RWPE2 (cell line): ENCODE measurements around the gene INO80E.
A peak's percentile ranks its signal among the peaks of the same experiment; 100 is the strongest.

Source experiments
- ATAC-seq: fragments of 200-7000 bp; cut with Tn5 transposase; 3 replicates; pipeline ENCODE4 v1.9.1; 2021; ENCODE audit warnings: low read depth
- DNase-seq: peaks from one replicate; pipeline ENCODE4 v3.0.0-alpha.2; 2020; ENCODE audit warnings: low spot score
- H3K27ac ChIP-seq: fragments of 450-650 bp; 2 replicates; pipeline ENCODE4 v1.5.1; 2017; ENCODE audit warnings: mild to moderate bottlenecking; ENCODE audit not compliant: poor library complexity, severe bottlenecking
- H3K27me3 ChIP-seq: fragments of 250-450 bp; sonication (Bioruptor Pico); 2 replicates; pipeline ENCODE4 v1.5.1; 2021; ENCODE audit warnings: mild to moderate bottlenecking, moderate library complexity; ENCODE audit not compliant: insufficient read depth, poor library complexity, severe bottlenecking
- H3K36me3 ChIP-seq: fragments of 250-450 bp; sonication (Bioruptor Pico); 2 replicates; pipeline ENCODE4 v1.5.1; 2020; ENCODE audit warnings: low read depth, mild to moderate bottlenecking, moderate library complexity
- H3K4me1 ChIP-seq: fragments of 250-450 bp; sonication (Bioruptor Pico); 2 replicates; pipeline ENCODE4 v1.5.1; 2021; ENCODE audit warnings: mild to moderate bottlenecking, moderate library complexity; ENCODE audit not compliant: insufficient read depth, poor library complexity, severe bottlenecking
- H3K4me3 ChIP-seq: fragments of 250-450 bp; sonication (Bioruptor Pico); 2 replicates; pipeline ENCODE4 v1.5.1; 2021; ENCODE audit warnings: mild to moderate bottlenecking, moderate library complexity; ENCODE audit not compliant: severe bottlenecking
- H3K9me3 ChIP-seq: fragments of 250-450 bp; sonication (Bioruptor Pico); 2 replicates; pipeline ENCODE4 v1.5.1; 2021; ENCODE audit warnings: mild to moderate bottlenecking, moderate library complexity; ENCODE audit not compliant: severe bottlenecking
- TF ChIP-seq, protein P1 (sequence below): fragments of 450-650 bp; IDR thresholded peaks from one replicate; pipeline ENCODE4 v1.5.1; 2017; ENCODE audit warnings: mild to moderate bottlenecking, moderate library complexity; ENCODE audit not compliant: poor library complexity, severe bottlenecking

The INO80E gene

DNA sequence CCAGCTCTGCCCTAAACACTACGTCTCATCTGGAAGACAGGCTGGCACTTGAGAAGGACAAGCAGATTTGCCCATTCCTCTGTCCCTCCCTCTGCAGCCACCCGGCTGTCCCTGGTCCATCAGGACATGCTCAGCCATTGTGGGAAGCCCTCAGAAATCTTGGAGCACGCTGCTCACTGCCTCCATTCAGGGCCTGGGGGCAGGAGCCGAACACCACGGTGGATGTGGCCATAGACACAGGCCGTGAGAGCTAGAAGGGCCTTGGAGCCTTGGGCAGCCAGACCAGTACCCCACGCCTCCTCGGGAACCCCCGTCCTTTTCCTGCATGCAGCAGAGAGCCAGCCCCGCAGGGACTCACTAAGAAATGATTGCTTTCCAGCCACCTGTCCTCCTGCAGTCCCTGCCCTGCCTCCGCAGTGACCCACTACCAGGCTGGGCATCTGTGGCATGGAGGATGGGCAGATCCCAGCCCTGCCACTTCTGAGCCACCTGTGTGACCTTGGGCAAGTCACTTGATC lies 11.4 kb downstream of the INO80E start:
- H3K4me1 ChIP-seq: no peaks in the 10 kb centered on the region

DNA sequence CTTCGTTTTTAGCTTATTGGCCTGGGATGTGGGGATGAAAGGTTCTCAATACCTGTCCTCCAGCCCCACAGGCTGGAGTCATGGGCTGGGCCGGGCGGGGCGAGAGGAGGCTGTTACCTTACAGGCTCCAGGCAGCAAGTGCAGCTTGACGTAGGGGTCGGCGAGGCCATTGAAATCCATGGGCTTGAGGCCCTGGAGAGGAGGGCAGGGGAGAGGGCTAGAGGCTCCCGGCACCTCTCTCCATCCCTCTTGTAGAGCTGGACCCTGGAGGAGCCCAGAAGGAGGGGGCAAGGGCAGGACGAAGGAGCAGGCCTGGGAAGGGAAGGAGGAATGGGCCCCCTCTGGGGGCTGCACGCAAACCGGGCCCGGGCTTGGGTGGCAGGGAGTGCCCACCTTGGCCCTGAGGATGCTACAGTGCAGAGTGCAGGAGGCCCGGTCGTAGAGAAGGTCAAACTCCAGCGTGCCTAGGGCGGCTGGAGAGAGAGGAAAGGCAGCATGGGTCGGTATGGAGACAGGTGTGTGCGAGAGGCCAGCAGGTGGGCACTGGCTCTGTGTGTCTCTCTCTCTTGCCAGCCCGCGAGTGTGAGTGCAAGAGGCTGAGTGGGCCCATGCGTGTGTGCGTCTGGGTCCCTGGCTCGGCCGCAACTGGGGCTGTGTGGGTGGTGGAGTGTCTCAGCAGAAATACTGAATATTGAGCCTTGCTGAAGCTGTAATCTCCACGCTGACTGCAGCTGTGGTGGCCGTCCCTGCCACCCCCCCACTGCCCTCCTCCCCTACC lies 13.2 kb downstream of the INO80E start:
- TF ChIP-seq, protein P1, sequence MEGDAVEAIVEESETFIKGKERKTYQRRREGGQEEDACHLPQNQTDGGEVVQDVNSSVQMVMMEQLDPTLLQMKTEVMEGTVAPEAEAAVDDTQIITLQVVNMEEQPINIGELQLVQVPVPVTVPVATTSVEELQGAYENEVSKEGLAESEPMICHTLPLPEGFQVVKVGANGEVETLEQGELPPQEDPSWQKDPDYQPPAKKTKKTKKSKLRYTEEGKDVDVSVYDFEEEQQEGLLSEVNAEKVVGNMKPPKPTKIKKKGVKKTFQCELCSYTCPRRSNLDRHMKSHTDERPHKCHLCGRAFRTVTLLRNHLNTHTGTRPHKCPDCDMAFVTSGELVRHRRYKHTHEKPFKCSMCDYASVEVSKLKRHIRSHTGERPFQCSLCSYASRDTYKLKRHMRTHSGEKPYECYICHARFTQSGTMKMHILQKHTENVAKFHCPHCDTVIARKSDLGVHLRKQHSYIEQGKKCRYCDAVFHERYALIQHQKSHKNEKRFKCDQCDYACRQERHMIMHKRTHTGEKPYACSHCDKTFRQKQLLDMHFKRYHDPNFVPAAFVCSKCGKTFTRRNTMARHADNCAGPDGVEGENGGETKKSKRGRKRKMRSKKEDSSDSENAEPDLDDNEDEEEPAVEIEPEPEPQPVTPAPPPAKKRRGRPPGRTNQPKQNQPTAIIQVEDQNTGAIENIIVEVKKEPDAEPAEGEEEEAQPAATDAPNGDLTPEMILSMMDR: no peak
- Histone ChIP-seq H3K27me3 (peaks cover 8% of the 10 kb centered on the region), H3K4me3 (no peak overlapping the region), H3K9me3 (no peaks in the 10 kb centered on the region), H3K4me1 (no peaks in the 10 kb centered on the region), H3K36me3 (no peaks in the 10 kb centered on the region; the same call in 1 of the 2 replicates), H3K27ac (no peak overlapping the region)
- no peak for DNase-seq
- no peak for ATAC-seq

More for the DNA sequence above, 11.4 kb downstream of the INO80E start:
- ATAC-seq (no peak), DNase-seq (no peak)
- Histone ChIP-seq H3K36me3 (no peaks in the 10 kb centered on the region; the same call in 1 of the 2 replicates), H3K4me3 (no peak overlapping the region), H3K27ac (no peak overlapping the region), H3K9me3 (no peaks in the 10 kb centered on the region), H3K27me3 (peaks cover 8% of the 10 kb centered on the region)
- TF ChIP-seq, protein P1: no peak

DNA sequence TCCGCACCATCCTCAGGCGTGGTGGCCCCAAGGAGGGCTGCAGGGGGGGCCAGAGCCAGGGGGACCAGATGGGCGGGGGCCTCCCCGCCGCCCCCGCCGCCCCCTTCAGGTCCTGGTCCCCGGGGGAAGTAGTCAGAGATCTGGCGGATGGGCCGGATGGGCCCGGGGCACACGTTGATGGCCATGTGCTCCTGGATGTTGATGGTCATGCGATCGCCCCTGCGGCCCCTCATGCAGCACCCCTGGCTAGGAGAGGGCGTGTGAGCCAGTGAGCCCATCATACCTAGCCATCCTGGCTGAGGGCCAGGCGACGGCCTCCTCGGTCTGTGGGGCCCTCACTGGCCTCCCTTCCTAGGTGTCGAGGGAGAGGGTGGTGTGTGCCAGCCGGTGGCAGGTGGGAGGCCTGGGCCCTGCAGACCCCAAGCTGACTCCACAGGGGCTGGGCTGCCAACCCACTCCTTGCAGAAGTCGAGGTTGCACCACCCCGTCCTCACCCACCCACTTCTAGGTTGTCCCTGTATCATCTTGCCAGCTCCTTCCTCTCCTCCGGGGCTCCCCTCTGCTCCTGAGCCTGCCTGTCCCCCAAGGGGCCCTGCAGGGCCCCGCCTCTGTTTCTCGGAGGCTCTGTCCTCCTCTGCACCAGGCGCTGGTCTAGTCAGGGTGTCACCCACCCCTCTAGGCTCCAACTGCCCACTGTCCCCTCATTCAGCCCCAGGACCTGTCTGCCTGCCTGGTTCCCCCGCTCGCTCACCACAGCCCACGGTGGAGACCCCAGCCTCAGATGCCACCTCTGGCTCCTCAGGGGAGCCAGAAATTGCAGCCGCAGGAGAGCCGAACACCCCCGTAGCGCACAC lies 14.2 kb downstream of the INO80E start:
- DNase-seq: no peak
- Histone ChIP-seq H3K27me3 (peaks cover 8% of the 10 kb centered on the region), H3K4me1 (no peaks in the 10 kb centered on the region), H3K36me3 (no peaks in the 10 kb centered on the region; the same call in 1 of the 2 replicates), H3K4me3 (peak overlapping the region; percentile 26), H3K27ac (no peak overlapping the region), H3K9me3 (no peaks in the 10 kb centered on the region)
- peak; percentile 19; the same call in 2 of the 3 replicates for ATAC-seq
- TF ChIP-seq, protein P1: no peak

DNA sequence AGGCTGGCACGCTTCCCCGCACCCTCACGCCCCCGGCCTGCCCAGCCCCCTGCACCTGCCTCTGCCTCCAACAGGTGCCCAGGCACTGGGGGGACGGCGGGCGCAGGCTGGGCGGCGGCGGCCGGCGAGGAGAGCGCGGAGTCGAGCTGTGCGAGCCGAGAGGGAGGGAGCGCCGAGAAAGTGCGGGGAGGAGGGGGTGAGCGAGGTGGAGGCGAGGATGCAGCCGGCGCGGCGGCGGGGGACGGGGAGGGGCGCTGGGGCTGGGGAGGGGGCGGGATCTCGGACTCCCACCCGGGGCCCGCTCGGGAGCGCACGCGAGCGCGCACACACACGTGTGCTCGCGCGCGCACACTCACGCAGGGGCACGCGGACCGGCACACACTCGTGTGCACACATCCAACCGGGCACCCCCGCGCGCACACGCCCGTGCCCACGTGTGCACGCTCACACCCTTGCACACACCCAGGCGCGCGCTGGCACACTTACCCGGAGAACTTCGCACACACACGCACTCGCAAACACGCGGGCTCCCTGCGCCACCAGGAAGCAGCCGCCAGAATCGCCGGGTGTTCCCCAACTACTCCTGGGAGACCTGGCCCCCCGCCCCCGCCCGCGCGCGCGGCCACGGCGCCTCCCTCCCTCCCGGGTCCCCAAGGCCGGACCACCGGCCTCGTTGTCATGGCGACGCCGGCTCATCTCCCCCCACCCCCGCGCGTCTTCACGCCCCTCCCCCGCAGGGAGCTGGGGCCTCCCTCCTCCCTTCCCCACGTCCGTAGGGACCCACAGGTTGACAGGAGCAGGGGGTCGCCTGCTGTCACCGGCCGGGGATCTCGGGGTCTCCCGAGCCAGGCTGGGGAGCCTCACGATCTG lies 15.0 kb downstream of the INO80E start, which contains the start of gene DOC2A:
DOC2A (minus strand) TSS at position 184 of the 870 bp plus-strand sequence. CDS start 805 bp downstream, outside the sequence.
- ATAC-seq (peak; percentile 45), DNase-seq (peak; percentile 56)
- no peaks in the 10 kb centered on the region for H3K4me1 ChIP-seq
- no peaks in the 10 kb centered on the region for H3K36me3 ChIP-seq
- H3K4me3 ChIP-seq: peak within 1 kb of the TSS; percentile 26
- H3K27me3 ChIP-seq: peaks cover 8% of the 10 kb centered on the region
- H3K9me3 ChIP-seq: no peaks in the 10 kb centered on the region
- no peak within 1 kb of the TSS for H3K27ac ChIP-seq
- TF ChIP-seq, protein P1: no peak
